ENCODE data around the gene ABHD6. TPM values are rescaled to one million over a fixed set of nuclear protein-coding genes. Genes with fewer than 3 reads are reported as not detected.
A peak's percentile ranks its signal among the peaks of the same experiment; 100 is the strongest.

Gene ABHD6
- total RNA-seq, 1 experiment from 2014 or later: 18.9 TPM

DNA sequence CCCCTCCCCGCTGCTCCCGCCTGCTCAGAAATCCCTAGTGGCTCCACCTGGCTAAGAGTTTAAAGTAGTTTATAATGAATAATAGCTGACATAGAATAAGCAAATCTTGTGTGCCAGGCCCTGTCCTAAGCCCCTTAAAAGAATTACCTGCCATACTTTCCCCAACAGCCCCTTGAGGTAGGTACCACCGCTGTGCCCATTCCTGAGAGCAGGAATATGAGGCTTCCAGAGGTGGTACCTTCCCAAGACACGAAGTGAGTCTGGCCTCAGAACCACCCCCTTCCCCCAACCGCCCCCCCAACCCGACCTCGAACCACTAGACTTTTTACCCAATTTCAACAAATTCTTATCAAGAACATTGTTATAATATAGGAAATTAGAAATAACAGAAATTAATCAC, 1.2 kb downstream of the ABHD6 start:
- ChIA-PET POLR2A (no interaction called here), CTCF (no interaction called here)
- no peak for DNase-seq (ENCODE audit: low read depth, low spot score)
- H3K27ac ChIP-seq (ENCODE audit: low read length): peak overlapping the region; percentile 59
- H3K4me3 ChIP-seq (ENCODE audit: low read depth in 2 of 2, low read length in 2 of 2): peak overlapping the region; percentile 77 to 78
- H3K36me3 ChIP-seq (ENCODE audit: control insufficient read depth, insufficient read depth, low read length): no peaks in the 10 kb centered on the region; the same call in 1 of the 2 replicates
- in situ Hi-C loops (cut with HindIII; ENCODE audit: low pct_unique_long_range_greater_than_20kb, low sequenced_read_pairs) (no loop called here), intact Hi-C loops (cut with micrococcal nuclease; ENCODE audit: unreplicated experiment) (no loop called here)
- no peaks in the 10 kb centered on the region for H3K9me3 ChIP-seq (ENCODE audit: control insufficient read depth, insufficient read depth, low read depth, low read length)
- BruUV-seq (replicated peaks): no TSS peak
- TF ChIP-seq, protein P1, sequence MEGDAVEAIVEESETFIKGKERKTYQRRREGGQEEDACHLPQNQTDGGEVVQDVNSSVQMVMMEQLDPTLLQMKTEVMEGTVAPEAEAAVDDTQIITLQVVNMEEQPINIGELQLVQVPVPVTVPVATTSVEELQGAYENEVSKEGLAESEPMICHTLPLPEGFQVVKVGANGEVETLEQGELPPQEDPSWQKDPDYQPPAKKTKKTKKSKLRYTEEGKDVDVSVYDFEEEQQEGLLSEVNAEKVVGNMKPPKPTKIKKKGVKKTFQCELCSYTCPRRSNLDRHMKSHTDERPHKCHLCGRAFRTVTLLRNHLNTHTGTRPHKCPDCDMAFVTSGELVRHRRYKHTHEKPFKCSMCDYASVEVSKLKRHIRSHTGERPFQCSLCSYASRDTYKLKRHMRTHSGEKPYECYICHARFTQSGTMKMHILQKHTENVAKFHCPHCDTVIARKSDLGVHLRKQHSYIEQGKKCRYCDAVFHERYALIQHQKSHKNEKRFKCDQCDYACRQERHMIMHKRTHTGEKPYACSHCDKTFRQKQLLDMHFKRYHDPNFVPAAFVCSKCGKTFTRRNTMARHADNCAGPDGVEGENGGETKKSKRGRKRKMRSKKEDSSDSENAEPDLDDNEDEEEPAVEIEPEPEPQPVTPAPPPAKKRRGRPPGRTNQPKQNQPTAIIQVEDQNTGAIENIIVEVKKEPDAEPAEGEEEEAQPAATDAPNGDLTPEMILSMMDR (IDR thresholded peaks at IDR 0.05): no peak
- TF ChIP-seq TCF7L2 (IDR thresholded peaks at IDR 0.05; ENCODE audit: low read depth, low read length): no peak
- no peak for TF ChIP-seq POLR2AphosphoS5 (IDR thresholded peaks at IDR 0.05; ENCODE audit: low read depth, low read length)
- TF ChIP-seq, protein P2, sequence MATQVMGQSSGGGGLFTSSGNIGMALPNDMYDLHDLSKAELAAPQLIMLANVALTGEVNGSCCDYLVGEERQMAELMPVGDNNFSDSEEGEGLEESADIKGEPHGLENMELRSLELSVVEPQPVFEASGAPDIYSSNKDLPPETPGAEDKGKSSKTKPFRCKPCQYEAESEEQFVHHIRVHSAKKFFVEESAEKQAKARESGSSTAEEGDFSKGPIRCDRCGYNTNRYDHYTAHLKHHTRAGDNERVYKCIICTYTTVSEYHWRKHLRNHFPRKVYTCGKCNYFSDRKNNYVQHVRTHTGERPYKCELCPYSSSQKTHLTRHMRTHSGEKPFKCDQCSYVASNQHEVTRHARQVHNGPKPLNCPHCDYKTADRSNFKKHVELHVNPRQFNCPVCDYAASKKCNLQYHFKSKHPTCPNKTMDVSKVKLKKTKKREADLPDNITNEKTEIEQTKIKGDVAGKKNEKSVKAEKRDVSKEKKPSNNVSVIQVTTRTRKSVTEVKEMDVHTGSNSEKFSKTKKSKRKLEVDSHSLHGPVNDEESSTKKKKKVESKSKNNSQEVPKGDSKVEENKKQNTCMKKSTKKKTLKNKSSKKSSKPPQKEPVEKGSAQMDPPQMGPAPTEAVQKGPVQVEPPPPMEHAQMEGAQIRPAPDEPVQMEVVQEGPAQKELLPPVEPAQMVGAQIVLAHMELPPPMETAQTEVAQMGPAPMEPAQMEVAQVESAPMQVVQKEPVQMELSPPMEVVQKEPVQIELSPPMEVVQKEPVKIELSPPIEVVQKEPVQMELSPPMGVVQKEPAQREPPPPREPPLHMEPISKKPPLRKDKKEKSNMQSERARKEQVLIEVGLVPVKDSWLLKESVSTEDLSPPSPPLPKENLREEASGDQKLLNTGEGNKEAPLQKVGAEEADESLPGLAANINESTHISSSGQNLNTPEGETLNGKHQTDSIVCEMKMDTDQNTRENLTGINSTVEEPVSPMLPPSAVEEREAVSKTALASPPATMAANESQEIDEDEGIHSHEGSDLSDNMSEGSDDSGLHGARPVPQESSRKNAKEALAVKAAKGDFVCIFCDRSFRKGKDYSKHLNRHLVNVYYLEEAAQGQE (IDR thresholded peaks at IDR 0.05; ENCODE audit: insufficient read depth in 1 of 2, low read depth in 2 of 2, low read length in 1 of 2): no peak
- no peak for TF ChIP-seq SIN3A (IDR thresholded peaks at IDR 0.05; ENCODE audit: borderline replicate concordance, insufficient read depth, low read depth, low read length)
- no peak for ATAC-seq
- H3K27me3 ChIP-seq (ENCODE audit: control insufficient read depth, insufficient read depth, low read length): no peaks in the 10 kb centered on the region
- H3K4me1 ChIP-seq (ENCODE audit: control insufficient read depth, insufficient read depth, low read length): peaks cover 3% of the 10 kb centered on the region

DNA sequence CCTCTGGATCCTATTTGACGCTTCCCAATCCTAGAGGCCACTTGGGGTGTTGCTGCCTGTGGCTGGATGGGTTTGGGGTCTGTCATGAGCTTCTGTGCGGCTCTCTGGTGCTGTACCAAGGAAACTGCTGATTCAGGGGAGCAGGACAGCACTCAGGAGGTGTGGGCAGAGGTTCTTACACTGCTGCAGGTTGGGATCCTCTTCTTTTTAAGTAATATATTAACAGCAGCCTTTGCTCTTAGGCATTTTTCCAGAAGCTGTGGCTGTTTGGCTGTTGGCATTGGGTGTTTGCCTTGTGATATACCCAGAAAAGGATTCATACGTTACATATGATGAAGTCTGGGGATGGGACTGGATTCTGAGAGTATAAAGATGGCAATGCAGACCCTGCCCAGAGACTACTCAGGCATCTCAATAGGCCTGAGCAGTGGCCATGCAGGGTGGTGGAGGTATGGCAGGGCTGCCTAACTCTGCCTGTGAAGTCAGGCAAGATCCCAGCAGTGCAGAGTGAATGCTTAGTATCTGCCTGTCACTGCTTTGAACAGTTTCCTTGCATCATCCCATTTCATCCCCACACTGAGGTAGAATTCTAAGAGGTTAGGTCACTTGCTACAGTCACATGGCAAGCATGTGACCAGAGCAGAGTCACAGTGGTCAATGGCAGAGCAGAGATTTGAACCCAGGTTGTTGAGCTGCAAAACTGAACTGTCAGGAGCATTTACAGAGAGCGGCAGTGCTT, 3.9 kb downstream of the ABHD6 start:
- CTCF ChIA-PET: no interaction called here
- in situ Hi-C loops (cut with HindIII; ENCODE audit: low pct_unique_long_range_greater_than_20kb, low sequenced_read_pairs): no loop called here
- POLR2A ChIA-PET: no interaction called here

More for the DNA sequence above, 3.9 kb downstream of the ABHD6 start:
- Histone ChIP-seq H3K4me3 (ENCODE audit: low read depth in 2 of 2, low read length in 2 of 2) (no peak overlapping the region), H3K27me3 (ENCODE audit: control insufficient read depth, insufficient read depth, low read length) (no peaks in the 10 kb centered on the region), H3K9me3 (ENCODE audit: control insufficient read depth, insufficient read depth, low read depth, low read length) (no peaks in the 10 kb centered on the region), H3K4me1 (ENCODE audit: control insufficient read depth, insufficient read depth, low read length) (peaks cover 3% of the 10 kb centered on the region), H3K36me3 (ENCODE audit: control insufficient read depth, insufficient read depth, low read length) (no peaks in the 10 kb centered on the region; the same call in 1 of the 2 replicates), H3K27ac (ENCODE audit: low read length) (no peak overlapping the region)
- no TSS peak for BruUV-seq (replicated peaks)
- intact Hi-C loops (cut with micrococcal nuclease; ENCODE audit: unreplicated experiment): no loop called here
- DNase-seq (ENCODE audit: low read depth, low spot score) (no peak), ATAC-seq (no peak)
- TF ChIP-seq, protein P2 (IDR thresholded peaks at IDR 0.05; ENCODE audit: insufficient read depth in 1 of 2, low read depth in 2 of 2, low read length in 1 of 2): no peak
- no peak for TF ChIP-seq TCF7L2 (IDR thresholded peaks at IDR 0.05; ENCODE audit: low read depth, low read length)
- no peak for TF ChIP-seq SIN3A (IDR thresholded peaks at IDR 0.05; ENCODE audit: borderline replicate concordance, insufficient read depth, low read depth, low read length)
- TF ChIP-seq, protein P1 (IDR thresholded peaks at IDR 0.05): no peak
- no peak for TF ChIP-seq POLR2AphosphoS5 (IDR thresholded peaks at IDR 0.05; ENCODE audit: low read depth, low read length)

All from Panc1 (cell line).